GM19438 (cell line): ENCODE measurements around the gene PLEKHJ1.
"Not testable (repeated sequence)": the region's sequence is repeated elsewhere in the genome, so short reads cannot be mapped to it uniquely, and the experiment has no call there.

Source experiments
- ATAC-seq: cut with Tn5 transposase; IDR thresholded peaks from one replicate; pipeline ENCODE4 v1.9.1; 2021; ENCODE audit warnings: low read depth; ENCODE audit not compliant: unreplicated experiment

PLEKHJ1 gene

DNA sequence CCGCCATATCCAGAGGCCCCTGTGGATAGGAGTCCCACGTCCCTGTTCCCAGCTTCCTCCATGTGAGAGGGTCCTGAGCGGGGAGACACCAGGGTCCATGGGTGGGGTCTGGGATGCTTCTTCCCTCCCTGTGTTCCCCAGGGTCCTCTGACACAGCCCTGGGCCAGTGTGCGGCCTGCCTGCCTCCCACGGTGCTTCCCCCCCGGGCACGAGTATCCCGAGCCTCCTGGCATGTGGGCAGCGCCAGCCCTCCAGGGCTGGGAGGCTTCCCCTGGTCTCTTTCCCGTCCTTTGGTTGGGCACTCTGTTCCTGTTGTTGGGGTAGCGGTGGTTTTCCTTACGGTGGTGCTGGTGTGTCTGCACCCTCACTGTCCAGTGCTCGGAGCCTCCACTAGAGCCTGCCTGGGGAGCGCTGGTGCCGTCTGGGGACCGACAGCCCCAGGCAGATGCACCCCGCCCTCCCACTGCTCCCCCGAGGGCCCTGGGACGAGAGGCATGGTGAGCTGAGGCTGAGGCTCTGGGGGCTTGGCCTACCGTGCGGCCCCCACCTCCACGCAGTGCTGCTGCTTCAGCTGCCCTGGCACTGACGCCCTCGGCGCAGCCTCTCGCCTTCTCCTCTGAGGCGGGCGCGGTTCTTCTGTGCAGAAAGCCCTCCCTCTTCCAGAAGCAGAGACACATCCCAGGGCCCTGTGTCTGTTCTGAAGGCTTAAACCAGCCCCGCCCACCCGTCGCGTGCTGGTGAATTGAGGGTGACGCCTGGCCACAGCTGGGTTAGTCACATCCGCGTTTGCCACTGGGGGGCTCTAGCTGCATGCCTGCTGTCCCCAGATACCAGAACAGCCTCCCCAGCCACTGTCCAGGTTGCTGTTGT is 27.9 kb downstream of the PLEKHJ1 start:
- no peak for ATAC-seq

DNA sequence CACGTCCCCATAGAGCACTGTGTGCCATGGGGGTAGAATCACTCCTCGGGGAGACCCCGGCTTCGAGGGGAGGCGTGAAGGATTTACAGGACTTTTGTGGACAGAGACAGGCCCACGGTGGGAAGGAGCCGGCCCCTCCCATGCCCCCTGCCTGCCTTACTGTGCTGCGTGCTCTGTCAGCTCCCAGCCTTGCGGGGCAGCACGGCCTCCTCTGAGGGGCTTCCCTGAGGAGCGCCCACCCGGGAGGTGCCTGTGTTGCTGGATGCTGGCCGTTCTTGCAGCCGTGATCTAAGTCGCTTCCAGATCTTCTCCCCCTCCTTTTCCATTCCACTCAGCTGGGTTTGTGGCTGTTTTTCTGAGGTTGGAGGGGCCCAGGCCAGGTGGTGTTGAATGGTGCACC is 29.1 kb downstream of the PLEKHJ1 start:
- ATAC-seq = no peak

DNA sequence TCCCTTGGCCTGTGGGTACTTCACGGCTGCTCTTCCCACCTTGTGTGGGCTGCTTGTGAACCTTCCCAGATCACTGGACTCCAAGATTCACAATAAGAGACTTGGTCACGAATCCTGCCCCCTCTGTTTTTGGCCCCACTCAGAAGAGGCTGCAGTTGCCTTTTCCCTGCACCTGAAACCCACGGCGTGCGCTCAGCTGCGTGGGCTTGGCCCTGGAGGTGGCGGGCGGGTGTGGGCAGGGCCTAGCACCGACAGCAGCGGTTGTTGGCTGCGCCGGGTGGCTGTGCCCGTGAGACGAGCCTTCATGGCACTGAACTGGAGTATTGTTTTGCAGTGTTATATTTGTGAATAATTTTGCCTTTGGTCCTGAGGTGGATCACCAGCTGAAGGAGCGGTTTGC is 33.8 kb downstream of the PLEKHJ1 start:
- no peak for ATAC-seq

DNA sequence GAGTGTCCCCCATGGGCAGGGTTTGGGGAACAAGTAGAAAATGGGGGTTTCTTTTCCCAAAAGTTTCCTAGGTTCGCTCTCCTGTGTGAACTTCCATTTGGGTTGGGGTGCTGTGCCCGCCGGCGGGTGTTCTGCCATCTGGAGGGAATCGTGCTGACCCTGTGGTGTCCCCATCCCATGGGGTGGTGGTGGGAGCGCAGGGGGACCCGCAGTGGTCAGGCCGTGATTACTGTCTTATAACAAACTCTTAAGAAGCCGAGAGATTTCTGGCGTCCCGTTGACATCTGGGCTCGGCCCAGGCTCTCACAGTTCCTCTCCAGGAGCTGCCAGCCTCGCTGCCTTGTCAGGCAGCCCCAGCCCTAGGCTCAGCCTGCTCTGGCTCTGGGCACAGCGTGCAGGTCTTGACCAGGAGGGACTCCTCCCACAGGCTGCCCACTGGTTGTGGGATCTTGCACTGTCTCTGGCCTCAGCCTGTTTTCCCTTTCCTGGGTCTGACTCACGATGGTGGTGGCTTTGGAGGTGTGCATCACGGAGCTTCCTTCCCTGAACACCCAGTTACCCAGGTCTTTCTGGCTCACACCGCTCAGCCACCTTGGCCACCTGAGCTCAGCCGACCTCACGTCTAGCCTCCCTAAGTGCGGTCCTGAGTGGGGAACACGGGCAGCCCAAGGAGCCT is 34.5 kb downstream of the PLEKHJ1 start:
- ATAC-seq = no peak

DNA sequence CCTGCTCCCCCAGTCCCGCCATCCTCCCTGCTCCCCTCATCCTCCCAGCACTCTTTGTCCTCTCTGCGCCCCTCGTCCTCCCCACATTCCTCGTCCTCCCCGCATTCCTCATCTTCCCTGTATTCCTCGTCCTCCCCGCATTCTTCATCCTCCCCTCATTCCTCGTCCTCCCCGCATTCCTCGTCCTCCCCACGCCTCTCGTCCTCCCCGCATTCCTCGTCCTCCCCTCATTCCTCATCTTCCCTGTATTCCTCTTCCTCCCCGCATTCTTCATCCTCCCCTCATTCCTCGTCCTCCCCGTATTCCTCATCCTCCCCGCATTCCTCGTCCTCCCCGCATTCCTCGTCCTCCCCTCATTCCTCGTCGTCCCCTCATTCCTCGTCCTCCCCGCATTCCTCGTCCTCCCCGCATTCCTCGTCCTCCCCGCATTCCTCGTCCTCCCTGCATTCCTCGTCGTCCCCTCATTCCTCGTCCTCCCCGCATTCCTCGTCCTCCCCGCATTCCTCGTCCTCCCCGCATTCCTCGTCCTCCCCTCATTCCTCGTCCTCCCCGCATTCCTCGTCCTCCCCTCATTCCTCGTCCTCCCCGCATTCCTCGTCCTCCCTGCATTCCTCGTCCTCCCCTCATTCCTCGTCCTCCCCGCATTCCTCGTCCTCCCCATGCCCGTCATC is 35.4 kb downstream of the PLEKHJ1 start:
- not testable (repeated sequence) for ATAC-seq

DNA sequence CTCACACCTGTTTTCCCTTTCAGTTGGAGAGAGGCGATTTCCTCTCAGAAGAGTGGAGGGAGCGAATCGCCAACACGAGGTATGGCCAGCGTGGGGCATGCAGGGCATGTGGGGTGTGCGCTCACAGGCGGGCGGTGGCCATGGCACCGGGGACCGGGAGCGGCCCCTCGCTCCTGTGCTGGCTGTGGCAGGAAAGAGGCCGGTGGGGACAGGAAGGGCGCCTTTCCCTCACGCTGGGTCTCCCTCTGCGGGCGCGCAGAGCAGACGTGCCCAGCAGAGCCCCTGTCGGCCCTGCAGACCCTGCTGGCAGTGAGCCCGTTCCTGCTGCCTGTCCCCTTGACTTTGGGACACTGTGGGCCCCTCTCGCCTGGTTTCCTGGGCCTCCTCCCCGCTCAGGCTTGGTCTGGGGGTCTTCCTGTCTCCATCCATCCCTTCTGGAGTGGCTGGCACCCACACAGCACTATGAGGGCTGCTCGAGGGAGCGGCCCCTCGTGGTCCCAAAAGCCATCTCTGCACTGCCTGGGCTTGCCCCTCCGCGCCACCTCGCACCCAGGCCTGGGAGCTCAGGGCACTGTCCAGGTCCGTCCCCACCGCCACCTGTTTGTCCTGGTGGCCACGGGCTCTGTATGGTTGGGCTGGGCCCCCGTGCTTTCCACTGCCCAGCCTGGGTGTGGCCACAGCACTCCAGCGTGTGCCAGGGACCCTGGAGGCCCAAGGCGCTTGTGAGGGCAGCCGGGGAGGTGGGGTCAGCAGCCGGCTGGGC is 36.1 kb downstream of the PLEKHJ1 start:
- no peak for ATAC-seq

DNA sequence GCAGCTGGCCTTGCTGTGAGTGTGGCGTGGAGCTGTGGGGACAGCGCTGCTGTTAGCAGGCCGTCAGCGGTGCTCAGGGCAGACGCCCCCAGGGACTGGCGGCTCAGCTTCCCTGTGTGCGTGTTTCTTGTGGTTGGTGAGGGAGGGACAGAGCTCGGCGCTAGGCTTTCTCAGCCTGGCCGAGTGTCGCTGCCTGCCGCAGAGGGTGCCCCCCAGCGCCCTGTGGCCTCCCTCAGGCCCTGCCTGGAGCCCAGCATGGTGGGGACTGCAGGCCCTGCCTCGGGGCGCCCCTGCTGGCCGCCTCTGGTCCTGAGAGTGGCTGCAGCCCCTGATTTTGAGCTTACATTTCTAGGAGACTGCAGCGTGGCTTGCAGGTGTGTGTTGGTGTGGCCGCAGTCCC is 36.9 kb downstream of the PLEKHJ1 start:
- ATAC-seq = no peak

DNA sequence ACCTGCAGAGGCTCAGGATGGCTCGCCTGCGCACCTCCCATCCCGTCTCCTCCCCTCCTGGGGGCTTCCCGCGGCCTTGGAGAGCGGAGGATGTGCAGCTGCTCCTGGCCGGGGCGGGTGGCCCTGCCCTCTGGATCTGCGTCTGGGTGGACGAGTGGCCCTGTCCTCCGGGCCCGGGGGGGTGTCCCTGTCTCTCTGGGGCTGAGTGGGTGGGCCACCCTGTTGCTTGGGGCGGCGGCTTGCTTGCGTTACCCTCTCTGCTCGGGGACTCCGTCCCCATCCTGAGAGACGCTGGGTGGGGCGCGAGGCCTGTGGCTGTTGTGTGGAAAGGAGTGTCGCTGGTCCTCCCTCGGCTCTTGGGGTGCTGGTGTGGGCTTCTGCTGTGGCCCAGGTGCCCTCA is 37.8 kb downstream of the PLEKHJ1 start:
- no peak for ATAC-seq

DNA sequence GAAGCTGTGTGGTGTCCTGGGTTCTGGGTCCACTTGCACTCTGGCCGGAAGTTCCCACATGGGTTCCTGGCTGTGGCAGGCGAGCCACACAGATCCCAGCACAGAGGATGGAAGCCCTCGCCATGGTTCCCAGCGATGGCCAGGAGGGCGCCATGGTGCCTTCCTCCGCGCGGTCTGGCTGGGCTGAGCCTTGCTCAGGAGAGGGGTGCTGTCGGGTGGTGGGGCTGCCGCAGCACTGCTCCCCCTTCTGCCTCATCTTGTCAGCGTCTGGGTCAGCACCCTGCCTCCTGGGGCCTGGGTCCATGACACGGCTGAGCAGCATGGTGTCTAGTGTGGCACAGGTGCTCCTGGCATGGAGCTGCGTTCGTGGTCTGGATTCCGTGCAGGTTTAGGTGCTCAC is 38.9 kb downstream of the PLEKHJ1 start:
- no peak for ATAC-seq

DNA sequence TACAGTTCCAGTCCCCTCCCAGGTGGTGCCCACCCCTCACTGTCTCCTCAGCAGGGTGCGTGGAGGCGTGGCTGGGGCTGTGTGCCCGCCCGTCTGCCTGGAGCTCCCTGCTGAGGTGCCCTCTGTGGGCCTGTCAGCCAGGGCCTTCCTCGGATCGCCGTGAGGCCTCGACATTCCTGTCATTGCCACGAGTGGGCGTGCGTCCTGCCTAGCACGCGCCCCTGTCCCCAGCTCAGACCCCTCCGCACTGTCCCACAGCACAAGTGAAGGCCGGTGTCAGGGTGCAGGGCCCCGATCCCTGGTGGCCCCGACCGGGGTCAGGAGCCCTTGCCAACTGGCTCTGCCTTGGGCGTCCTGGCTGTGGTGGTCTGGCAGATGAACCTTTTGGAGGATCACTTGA is 40.2 kb downstream of the PLEKHJ1 start:
- ATAC-seq = no peak

DNA sequence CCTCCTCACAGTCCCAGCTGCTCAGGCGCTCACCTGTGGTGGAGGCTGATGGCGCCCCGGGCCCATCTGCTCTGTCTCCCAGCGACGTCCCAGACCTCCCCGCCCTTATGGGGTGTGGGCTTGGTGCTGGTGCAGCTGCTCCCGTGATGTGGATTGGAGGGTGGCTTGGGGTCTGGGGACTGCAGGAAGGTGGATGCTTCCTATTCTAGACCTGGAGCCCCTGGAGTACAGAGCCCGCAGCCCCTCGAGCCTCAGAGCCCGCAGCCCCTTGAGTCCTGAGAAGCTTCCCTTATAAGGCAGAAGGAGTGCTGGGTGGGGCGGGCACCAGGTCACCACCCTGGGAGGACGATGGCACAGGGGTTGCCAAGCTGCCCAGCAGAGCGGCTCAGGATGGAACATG is 40.8 kb downstream of the PLEKHJ1 start:
- ATAC-seq = no peak

DNA sequence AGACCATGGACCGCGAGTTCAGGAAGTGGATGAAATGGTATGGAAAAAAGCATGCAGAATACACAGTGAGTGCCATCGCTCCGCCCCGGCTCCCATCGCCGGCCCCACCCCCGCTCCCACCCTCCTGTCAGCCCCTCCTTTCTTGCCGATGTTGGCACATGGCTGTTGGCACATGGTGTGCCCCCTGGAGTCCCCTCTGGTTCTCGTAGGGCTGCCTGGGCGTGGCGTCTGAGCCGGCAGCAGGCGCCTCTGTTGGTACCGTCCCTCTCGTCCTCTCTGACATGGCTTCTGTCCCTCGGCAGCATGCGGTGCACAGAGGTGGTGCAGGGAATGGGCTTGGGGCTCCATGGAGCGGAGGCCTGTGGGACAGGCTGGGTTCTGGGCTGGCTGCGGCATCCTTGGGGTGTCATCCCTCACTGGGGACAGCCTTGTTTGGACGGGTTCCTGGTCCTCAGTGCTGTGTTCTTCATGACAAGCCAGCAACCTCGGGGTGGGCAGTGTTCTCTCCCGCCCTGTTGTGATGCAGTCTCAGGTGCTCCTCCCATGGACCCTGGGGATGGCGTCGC is 41.5 kb downstream of the PLEKHJ1 start:
- ATAC-seq = no peak

DNA sequence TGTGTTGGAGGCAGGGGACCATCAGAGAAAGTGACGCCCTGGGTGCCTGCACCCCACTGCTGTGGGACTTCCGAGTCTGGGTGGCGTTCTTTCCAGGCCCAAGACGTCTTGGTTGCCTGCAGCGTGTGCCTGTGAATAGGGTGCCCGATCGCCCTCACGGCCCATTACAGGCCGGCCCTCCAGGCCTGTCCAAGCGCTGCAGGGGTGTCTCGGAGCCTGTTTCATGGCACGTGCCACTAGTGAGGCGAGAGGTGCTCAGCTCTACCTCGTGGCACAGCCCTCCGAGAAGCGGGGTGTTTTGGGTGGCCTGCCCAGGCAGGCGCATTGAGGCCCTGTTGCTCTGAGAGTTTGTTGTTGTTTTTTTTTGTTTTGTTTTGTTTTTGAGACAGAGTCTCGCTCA is 42.3 kb downstream of the PLEKHJ1 start:
- ATAC-seq = no peak

DNA sequence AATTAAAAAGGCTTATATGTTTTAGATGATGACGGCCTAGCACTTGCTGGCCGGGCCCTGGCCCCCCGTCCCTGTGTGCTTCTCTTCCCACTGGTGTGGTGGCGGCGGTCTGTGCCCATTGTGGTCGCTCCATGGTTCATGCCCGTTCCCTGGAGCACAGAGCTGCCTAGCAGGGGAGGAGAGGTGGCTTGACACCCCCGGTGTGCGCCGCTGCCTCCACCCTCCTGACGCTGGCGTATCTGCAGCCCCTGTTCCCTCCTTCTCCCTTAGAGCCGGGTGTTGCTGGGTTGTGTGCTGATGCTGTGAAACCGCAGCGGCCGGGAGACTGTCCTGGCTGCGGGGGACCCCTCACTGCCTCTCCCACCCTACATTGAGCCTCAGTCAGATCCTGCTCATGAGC is 43.3 kb downstream of the PLEKHJ1 start:
- ATAC-seq = no peak

DNA sequence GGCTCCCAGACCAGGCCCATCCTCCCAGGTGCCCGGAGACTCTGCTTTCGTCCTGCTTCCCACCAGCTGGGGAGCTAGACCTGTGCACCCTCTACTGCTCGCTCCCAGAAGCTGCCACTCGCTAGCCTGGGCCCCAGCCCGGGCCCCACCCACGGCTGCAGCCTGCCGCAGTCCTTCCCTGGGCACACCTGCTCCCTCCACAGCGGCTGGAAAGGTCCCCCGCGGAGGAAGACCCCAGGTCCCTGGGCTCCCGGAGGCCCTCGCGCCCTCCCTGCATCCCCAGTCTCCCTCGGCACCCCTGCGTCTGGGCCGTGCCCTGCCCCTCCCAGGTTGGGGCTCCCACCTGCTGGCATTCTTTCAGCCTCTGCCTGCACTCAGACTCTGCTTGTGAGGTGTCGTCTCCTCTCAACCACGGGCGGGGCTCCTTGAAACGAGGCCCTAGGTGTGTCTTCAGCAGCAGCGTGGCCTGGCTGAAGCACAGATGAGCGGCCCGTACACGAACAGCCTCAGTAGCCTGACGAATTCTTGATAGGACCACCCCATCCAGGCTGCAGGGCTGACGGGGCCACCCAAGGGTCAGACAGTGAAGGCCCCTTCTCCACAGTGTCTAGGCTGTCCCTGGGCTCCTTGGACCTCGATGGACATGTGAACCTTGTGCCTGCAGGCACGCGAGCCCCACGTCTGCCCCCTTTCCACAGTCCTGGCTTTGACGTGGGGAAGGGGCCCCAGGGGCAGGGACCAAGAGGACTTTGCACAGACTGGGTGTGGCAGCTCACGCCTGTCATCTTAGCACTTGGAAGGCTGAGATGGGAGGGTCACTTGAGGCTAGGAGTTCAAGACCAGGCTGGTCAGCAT is 44.4 kb downstream of the PLEKHJ1 start:
- ATAC-seq = no peak

DNA sequence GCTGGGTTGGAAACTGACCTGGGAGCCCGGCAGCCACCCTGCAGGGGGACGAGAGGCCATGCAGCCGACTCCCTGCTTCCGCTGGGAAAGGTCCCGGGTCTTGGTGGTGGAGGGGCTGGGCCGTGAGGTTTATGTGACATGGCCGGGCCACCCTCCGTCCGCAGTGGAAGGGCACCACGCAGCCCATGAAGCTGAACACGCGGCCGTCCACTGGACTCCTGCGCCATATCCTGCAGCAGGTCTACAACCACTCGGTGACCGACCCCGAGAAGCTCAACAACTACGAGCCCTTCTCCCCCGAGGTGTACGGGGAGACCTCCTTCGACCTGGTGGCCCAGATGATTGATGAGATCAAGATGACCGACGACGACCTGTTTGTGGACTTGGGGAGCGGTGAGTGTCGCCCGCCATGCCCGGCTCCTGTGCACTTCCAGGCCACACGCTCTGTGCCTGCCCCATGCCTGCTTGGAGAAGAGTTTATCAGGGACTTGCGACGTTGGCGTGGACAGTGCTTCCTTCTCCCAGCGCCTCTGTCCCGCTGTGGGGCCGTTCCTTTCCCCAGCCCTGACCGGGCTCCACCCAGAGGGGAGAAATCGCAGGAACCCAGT is 45.2 kb downstream of the PLEKHJ1 start:
- no peak for ATAC-seq

DNA sequence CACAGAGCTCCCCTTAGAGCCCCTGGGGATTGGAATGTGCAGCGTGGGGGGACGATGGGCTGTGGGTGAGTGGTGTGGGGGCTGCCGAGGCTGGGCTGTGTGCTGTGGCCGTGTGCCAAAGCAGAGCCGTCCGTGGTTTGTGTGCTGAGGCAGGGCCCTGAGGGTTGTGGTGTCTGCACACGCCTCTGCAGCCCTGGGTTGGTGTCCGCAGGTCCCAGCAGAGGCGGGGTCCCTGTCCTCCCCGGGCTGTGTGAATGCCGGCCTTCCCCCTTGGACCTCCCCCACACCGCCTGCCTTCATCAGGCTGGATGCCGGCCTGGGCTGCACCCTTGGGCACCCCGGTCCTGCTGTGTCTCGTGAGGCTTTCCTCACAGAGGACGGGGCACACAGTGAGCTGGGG is 46.2 kb downstream of the PLEKHJ1 start:
- ATAC-seq = no peak

DNA sequence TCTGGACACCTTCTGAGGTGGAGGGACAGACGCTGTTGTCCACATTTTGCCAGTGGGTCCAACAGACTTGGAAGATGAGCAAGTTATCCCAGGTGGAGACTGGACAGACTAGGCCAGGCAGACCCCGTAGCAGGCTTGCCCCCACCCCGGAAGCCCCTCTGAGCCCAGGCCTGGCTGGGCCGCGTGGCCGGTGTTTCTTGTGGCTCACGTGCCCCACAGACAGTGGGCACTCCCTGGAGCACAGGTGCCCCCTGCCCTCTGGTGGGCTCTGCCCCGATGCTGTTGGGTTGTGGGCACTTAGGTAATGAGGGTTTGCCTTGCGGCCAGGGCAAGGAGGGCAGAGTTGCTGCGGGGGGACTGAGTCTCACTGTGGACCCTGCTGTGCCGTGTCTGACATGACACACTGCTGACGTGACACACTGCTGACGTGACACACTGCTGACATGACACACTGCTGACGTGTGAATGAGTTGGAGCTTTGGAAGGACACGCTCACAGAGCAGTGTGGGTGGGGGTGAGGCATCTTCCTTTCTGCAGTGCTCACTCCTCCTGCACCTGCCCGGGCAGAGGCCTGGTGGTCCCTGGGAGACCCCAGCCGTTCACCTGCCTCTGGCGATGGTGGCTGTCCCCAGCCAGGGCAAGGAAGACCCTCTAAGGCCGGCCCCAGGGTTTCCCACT is 47.3 kb downstream of the PLEKHJ1 start:
- no peak for ATAC-seq

DNA sequence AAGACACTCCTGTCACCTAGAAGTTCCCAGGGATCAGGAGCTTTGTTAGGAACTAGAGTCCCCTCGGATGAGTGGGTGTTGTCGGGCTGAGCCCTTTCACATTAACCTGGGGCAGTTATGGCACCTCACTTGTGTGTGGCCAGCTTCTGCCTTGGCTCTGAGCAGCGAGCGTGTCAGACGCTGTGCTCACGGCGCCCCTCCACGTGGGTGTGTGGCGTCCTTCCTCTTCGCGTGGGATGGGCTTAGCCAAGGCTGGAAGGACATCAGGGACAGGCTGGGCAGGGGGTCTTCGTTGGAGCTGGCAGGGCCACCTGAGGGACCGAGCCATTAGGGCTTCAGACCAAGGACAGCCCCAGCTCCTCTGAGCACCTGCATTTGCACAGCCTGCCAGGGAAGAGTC is 49.0 kb downstream of the PLEKHJ1 start:
- no peak for ATAC-seq
